Stimulated activated CD4-positive, alpha-beta T cell treated with anti-CD3 and anti-CD28 coated beads, Interleukin-15, amount 100 ng/mL, for 24 hours (primary cell): ENCODE measurements around the gene IP6K3.

ENCODE experiments used
- DNase-seq: peaks from one replicate; pipeline ENCODE4 v3.0.0-alpha.2; 2020

IP6K3 gene

DNA sequence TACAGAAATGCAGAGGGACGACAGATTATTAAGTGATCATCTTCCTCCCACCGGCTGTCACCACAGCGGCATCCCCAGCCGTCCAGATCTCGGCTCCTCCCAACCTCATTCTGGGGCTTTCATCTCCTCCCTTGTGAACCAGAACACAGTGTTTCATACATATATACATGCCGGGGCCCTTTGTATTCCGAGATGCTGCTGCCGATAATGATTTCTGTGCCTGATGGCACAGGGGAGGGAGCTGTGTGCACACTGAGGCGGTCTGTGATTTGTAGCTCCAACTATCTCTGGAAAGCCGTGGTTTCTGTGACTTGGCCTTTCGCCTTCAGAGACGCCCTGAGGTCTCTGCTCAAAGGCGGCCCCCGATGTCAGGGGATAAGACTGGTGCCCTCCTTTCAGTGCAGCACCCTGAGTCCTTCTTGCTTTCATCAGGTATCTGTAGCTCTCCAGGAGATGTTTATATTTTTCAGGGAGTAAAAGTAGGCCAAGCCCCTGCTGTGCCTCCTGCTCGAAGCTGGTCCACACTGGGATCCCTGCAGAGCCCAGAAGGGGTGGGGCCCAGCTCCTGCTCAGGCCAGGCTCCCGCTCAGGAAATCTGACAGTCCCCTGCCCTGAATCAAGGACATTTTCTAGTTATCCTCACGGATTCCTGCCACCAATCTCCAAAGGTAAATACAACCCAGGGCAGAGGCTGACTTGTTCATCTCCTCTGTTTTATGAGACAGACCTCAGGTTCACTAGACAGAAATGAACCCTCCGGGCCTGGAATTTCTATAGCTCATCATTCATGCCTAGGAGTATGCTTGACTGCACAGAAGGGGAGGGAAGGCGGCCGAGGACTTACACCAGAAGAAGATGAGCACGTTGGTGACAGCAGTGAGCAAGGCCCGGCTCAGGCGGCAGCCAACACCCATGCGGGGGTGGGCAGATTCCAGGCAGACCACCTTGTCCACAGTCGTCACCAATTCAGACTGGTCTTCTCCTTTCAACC, 31.0 kb upstream of the IP6K3 start:
- no peak for DNase-seq

GRCh38 chr6:33776764-33777163, 30.1 kb upstream of the IP6K3 start:
- no peak for DNase-seq

GRCh38 chr6:33776186-33776585, 29.5 kb upstream of the IP6K3 start:
- DNase-seq: no peak

- no peak for DNase-seq
These were observed 28.1 kb upstream of the IP6K3 start for GRCh38 chr6:33774774-33775173.

GRCh38 chr6:33772902-33773472, 26.3 kb upstream of the IP6K3 start:
- DNase-seq: no peak

DNA sequence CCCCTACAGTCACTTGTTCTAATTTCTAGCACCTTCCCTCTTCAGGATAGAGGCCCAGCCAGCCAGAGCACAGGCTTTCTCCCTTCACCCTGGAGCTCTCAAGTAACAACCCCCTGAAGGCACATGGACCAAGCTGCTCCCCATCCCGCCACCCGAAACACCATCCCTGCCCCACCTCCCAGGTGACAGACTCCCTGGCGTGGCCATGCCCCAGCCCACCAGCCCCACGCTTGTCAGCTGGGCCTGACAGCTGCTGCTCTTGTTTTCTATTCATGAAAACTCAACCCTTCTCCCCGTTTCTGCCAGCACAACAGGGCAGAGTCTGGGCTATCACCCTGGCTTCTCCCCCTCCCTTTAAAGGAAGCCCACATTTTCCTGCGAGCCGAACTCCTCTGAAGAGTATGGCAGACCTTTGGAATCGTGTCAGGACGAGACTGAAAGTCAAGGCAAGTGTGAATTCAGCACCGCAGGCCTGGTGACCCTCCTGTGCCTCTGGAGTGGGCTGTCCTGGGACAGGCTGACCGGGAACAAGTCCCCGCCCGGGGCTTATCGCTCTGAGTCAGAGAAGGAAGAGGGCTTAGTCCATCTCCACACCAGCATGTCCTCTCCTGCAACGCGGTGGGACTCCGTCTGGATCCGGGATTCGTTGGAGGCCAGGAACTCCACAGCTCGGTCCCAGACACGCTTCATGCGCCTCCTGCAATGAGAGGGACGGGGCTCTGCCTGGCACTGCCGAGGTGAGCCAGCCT, 25.6 kb upstream of the IP6K3 start:
- DNase-seq: no peak

DNA sequence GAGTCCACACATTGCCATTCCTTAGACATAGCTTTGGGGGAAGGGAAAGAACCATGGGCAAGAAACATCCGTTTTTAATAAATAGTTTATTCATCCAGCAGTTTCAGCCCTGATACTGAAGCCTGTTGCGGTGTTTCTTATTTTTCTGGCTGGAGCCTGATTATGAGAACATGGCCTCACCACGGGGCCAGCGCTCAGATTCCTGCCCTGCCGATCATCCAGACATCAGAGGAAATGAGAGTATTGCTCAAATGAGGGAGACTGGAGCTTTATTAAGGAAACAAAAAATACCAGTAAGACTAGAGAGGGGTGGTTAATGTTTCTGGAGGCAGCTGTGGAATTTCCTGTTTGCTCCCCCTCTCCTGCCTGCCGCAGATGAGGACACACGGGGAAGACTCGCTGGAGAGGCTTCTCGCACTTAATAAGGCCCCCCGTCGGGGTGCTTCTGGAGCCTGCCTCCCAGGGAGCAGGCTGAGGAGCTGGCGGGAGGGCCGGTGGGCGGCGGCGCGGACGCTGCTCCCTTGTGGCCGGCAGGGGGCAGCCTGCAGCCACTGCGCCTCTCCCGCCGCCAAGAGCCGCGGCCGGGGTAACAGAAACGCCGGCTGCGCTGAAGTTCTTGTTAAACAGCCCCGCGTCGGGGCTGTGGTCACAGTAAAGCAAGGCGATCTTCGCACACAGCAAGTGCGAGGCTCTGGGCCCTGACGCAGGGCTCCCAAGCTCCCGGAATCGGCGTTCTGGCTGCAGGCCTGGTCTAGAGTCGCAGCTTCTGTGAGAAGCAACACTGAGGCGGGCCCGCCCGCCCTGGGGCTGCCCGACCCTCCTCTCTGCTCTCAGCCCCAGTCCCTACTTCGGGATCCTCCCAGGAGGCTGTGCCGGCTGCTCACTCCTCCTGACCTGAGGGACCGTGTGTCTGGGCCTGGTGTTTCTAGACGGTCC, 24.7 kb upstream of the IP6K3 start:
- peak; percentile 72 for DNase-seq

DNA sequence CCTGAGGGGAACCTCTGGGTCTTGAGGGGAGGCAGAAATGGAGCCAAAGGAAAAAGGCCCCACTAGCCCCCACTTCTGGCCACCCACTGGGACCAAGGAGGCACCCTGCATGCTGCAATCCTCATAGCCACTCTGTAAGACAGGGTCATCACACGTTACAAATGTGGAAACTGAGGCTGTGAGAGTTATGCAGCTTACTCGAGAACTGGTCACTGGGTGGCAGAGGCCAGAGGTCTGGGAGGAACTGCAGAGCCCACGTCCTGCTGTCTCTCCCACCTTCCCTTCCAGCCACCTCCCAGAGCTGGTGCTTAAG, 24.1 kb upstream of the IP6K3 start:
- DNase-seq: no peak

- no peak for DNase-seq
These were observed 23.6 kb upstream of the IP6K3 start for GRCh38 chr6:33770124-33770832.

DNA sequence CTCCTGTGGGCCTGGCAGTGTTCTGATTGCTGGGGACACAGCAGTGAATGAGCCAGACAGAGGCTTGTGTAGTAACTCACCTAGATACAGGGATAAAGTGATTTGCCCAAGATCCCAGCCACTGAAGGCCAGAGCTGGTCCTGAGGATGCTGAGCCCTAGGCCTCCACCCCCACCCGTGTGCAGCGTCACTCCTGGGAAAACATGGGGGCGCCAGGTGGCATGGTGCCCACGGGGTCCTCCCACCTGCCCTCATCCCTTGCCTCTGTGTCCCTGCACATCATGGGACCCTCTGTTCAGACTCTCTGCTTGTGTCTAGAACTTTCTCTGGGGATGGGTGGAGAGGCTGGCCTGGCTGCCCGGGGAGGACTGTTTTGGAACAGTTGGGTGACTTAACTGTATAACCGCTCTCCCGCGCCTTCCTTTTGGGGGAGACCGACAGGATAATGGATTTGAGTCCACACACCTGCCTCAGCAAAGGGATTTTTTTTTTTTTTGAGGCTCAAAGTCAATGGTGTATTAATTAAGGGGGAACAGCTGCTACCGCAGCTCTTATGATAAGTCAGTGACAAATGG, 22.6 kb upstream of the IP6K3 start:
- DNase-seq: no peak

- DNase-seq: peak; percentile 86
These were observed 22.0 kb upstream of the IP6K3 start for GRCh38 chr6:33768644-33769120.

DNA sequence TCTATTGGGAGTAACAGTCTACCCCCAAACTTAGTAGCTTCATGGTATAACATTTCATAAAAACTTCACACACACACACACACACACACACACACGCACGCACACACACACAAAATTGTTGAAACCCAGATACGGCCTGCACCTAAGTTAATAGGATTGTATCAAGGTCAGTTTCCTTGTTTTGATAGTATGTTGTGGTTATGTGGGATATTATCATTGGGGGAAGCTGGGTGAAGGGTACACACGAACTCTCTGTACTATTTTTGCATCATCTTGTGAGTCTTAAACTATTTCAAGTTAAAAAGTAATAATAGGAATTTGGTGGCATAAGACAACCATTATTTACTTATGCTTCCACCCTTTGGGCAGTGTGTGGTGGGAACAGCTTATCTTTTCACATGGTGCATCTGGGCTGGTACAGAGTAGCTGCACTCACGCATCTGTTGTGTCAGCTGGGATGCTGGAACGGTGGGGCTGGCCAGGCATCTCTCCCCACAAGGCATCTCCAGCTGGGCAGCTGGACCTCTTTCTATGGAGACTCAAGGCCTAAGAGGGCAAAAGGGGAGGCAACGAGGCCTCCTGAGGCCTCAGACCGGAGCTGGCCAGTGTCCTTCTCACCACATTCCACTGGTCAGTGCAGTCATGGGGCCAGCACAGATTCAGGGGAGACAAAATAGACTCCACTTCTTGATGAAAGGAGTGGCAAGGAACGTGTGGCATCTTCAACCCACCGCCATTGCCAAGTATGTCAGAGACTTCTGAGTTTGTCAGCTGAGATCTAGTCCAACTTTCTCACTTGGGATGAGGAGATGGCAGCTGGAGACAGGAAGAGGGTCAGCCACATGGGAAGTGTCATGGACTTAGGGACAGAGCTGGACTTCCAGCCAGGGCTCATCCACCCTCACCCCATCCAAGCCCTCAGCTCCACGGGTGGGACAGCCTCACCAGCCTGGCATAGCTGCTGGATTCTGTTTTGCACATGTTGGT, 20.5 kb upstream of the IP6K3 start:
- DNase-seq: no peak

- no peak for DNase-seq
These were observed 18.7 kb upstream of the IP6K3 start for GRCh38 chr6:33765368-33765767.

DNA sequence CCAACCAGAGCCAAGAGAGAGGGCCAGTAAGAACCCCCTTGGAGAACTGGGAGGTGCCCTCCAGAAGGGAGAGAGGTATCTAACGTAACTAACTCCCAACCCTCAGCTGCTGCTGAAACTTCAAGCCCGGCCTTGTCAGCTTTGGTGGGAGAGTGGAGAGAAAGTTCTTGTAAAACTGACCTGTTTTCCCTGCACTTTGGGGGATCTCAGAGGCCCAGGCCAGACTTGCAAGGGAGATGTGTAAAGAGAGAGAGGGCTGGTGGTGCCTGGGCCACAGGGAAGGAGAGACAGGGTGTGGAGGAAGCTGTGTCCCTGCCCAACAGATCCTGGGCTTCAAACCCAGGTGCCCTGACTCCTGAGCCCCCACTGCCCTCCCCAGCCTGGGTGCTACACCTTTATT, 17.3 kb upstream of the IP6K3 start:
- DNase-seq: no peak

- DNase-seq: no peak
These were observed 16.8 kb upstream of the IP6K3 start for GRCh38 chr6:33763483-33763882.

DNA sequence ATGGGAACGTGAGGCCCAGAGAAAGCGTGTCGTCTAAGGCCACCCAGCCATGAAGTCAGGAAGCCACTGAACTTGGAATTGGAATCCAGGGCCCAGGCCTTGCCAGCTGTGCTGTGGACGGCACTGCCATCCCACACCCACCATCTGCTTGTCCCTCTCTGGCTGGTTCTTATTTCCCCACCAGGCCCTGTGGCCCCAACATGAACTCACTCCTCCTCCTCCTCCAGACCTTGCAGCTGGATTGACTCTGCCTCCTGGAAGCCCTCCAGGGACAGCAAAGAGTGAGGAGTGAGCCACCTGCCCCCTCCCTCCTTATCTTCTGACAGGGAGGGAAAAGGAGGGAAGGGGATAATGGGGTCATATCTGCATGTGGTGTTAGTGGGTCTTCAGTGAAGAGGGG, 16.0 kb upstream of the IP6K3 start:
- no peak for DNase-seq

- DNase-seq: peak; percentile 64
These were observed 15.4 kb upstream of the IP6K3 start for GRCh38 chr6:33761922-33762629.

DNA sequence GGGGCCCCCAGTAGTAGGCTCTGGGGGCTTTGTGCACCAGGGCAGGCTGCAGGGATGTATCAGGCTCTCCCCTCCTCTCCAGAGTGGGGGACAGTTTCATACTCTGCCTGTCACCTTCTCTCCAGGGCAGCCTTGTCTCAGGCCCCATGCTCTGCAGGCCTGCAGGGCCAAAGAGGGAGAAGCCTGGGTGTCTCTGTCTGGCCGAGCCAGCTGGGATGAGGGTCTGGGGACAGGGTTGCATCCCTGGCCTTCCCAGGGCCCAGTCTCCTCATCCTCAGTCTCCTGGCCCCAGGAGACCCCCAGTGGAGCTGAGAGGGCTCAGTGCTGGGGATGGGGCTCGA, 14.8 kb upstream of the IP6K3 start:
- DNase-seq: no peak

DNA sequence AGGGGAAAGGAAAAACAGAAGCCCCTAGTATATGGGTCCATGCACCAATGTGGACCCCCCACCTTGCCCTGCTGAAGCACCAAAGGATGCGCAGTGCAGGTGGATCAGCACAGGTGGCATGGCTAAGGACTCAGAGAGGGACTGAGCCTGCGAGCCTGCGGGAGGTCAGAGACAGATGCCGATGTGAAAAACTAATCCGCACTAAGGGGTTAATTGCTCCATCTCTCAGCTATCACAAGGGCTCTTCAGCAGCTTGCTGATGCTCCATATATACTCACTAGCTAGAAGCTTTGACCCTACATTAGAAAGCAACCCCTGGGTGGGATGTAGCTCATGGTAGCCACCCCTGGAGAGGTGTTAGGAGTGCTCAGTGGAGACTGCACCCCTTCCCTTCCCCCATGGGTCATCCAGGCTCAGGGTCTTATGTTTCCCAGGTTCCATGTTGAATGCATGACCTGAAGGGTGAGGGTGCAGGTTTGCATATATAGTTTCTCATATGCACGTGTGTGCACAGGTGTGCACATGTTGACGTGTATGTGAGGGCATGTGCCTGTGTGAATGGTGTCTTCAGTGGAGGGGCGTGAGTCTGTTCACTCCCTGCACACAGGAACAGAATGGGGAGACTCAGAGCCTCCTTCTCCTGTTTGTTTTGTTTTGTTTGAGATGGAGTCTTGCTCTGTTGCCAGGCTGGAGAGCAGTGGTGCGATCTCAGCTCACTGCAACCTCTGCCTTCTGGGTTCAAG, 13.4 kb upstream of the IP6K3 start:
- DNase-seq: no peak
